ENCODE results near the gene ST7. TPM values are rescaled to one million over a fixed set of nuclear protein-coding genes. Genes with fewer than 3 reads are reported as not detected.
"Not testable (repeated sequence)": the region's sequence is repeated elsewhere in the genome, so short reads cannot be mapped to it uniquely, and the experiment has no call there.

ST7 gene
- total RNA-seq, 1 experiment from 2014 or later: 12.4 TPM

GRCh38 chr7:116957874-116958273, 4.6 kb downstream of the ST7 start:
- peaks cover 48% of the 10 kb centered on the region for H3K4me1 Mint-ChIP-seq
- TF ChIP-seq ESRRA (CRISPR knock-in tag; IDR thresholded peaks at IDR 0.05; ENCODE audit: borderline replicate concordance): no peak
- TF ChIP-seq SMAD4 (CRISPR knock-in tag; IDR thresholded peaks at IDR 0.05): no peak
- no peak for TF ChIP-seq SMAD3 (CRISPR knock-in tag; IDR thresholded peaks at IDR 0.05; ENCODE audit: borderline replicate concordance)
- no peak for TF ChIP-seq MLX (CRISPR knock-in tag; IDR thresholded peaks at IDR 0.05)
- TF ChIP-seq NFE2L1 (CRISPR knock-in tag; IDR thresholded peaks at IDR 0.05): no peak
- TF ChIP-seq CREB1 (CRISPR knock-in tag; IDR thresholded peaks at IDR 0.05): no peak
- TF ChIP-seq ATF1 (CRISPR knock-in tag; IDR thresholded peaks at IDR 0.05): no peak
- TF ChIP-seq ZBTB43 (CRISPR knock-in tag; IDR thresholded peaks at IDR 0.05): no peak
- TF ChIP-seq PREB (CRISPR knock-in tag; IDR thresholded peaks at IDR 0.05; ENCODE audit: borderline replicate concordance): no peak
- TF ChIP-seq TEAD1 (CRISPR knock-in tag; IDR thresholded peaks at IDR 0.05): no peak
- TF ChIP-seq MYBL2 (CRISPR knock-in tag; IDR thresholded peaks at IDR 0.05): no peak
- TF ChIP-seq USF2 (CRISPR knock-in tag; IDR thresholded peaks at IDR 0.05): no peak
- TF ChIP-seq NR1H2 (CRISPR knock-in tag; IDR thresholded peaks at IDR 0.05): no peak
- no peak for DNase-seq (ENCODE audit: low spot score)
- ChIA-PET CTCF (interaction anchor here (0.7 kb wide), 1 partner anchor 27 kb away, joined by 4 read pairs; no protein-coding TSS in a partner anchor), POLR2A (no interaction called here)
- H3K4me3 Mint-ChIP-seq: no peak overlapping the region
- ATAC-seq: no peak
- H3K27me3 Mint-ChIP-seq (ENCODE audit: low read depth): no peaks in the 10 kb centered on the region; the same call in 1 of the 2 replicates
- H3K36me3 Mint-ChIP-seq: peaks cover 5% of the 10 kb centered on the region; the same call in 1 of the 2 replicates
- no peak overlapping the region for H3K27ac Mint-ChIP-seq
- H3K9me3 Mint-ChIP-seq: peaks cover 5% of the 10 kb centered on the region

- H3K4me3 Mint-ChIP-seq; ATAC-seq; DNase-seq (ENCODE audit: low spot score); CTCF ChIA-PET; H3K36me3 Mint-ChIP-seq; H3K27ac Mint-ChIP-seq; POLR2A ChIA-PET; H3K27me3 Mint-ChIP-seq (ENCODE audit: low read depth); H3K9me3 Mint-ChIP-seq: not testable (repeated sequence)
- H3K4me1 Mint-ChIP-seq: peaks cover 31% of the 10 kb centered on the region
These were observed 8.8 kb downstream of the ST7 start for GRCh38 chr7:116961966-116962673.

- H3K36me3 Mint-ChIP-seq: peaks cover 3% of the 10 kb centered on the region; the same call in 1 of the 2 replicates
- peaks cover 29% of the 10 kb centered on the region for H3K4me1 Mint-ChIP-seq
- ChIA-PET POLR2A (no interaction called here), CTCF (no interaction called here)
- H3K27ac Mint-ChIP-seq: no peak overlapping the region
- ATAC-seq: no peak
- peaks cover 5% of the 10 kb centered on the region for H3K9me3 Mint-ChIP-seq
- H3K4me3 Mint-ChIP-seq: no peak overlapping the region
- DNase-seq (ENCODE audit: low spot score): no peak
- no peaks in the 10 kb centered on the region for H3K27me3 Mint-ChIP-seq (ENCODE audit: low read depth)
- no peak for TF ChIP-seq MXD4 (CRISPR knock-in tag; IDR thresholded peaks at IDR 0.05; ENCODE audit: borderline replicate concordance)
- TF ChIP-seq CBFB (CRISPR knock-in tag; IDR thresholded peaks at IDR 0.05; ENCODE audit: low read depth): no peak
- no peak for TF ChIP-seq SMAD3 (CRISPR knock-in tag; IDR thresholded peaks at IDR 0.05; ENCODE audit: borderline replicate concordance)
- TF ChIP-seq ATF2 (CRISPR knock-in tag; IDR thresholded peaks at IDR 0.05; ENCODE audit: borderline replicate concordance, low read depth): no peak
- no peak for TF ChIP-seq CREB1 (CRISPR knock-in tag; IDR thresholded peaks at IDR 0.05)
- no peak for TF ChIP-seq NR3C1 (CRISPR knock-in tag; conservative IDR thresholded peaks at IDR 0.05; ENCODE audit: low read depth)
- TF ChIP-seq ZNF512 (CRISPR knock-in tag; IDR thresholded peaks at IDR 0.05; ENCODE audit: borderline replicate concordance): no peak
- no peak for TF ChIP-seq HMGA2 (CRISPR knock-in tag; IDR thresholded peaks at IDR 0.05)
- TF ChIP-seq AR (CRISPR knock-in tag; IDR thresholded peaks at IDR 0.05): no peak
These were observed 9.9 kb downstream of the ST7 start for GRCh38 chr7:116963234-116963633.

Data from WTC11 (cell line).